Upper lobe of left lung (tissue), 4 donors: ENCODE data around the gene LINC00305.

Source experiments
- EP300 ChIP-seq, 4 donors: sonication (generic); formaldehyde crosslinking; IDR thresholded peaks; one replicate each; pipeline ENCODE4 v1.5.1; 2017; ENCODE audit warnings: antibody characterized with exemption in 4 of 4, control low read depth in 2 of 4
- POLR2A ChIP-seq, 4 donors: fragments of 450-650 bp; IDR thresholded peaks; one replicate each; pipeline ENCODE4 v1.5.1; 2016 to 2017; ENCODE audit warnings: antibody characterized with exemption in 4 of 4, mild to moderate bottlenecking in 2 of 4
- TF ChIP-seq, protein P1 (sequence below), 6 experiments: fragments of 450-650 bp in 4 of 6; fragments of 200-600 bp in 2 of 6; sonication (generic) in 2 of 6; IDR thresholded peaks; one replicate each; pipeline ENCODE4 v1.5.1; 2016 to 2019; ENCODE audit warnings: antibody characterized with exemption in 6 of 6

DNA sequence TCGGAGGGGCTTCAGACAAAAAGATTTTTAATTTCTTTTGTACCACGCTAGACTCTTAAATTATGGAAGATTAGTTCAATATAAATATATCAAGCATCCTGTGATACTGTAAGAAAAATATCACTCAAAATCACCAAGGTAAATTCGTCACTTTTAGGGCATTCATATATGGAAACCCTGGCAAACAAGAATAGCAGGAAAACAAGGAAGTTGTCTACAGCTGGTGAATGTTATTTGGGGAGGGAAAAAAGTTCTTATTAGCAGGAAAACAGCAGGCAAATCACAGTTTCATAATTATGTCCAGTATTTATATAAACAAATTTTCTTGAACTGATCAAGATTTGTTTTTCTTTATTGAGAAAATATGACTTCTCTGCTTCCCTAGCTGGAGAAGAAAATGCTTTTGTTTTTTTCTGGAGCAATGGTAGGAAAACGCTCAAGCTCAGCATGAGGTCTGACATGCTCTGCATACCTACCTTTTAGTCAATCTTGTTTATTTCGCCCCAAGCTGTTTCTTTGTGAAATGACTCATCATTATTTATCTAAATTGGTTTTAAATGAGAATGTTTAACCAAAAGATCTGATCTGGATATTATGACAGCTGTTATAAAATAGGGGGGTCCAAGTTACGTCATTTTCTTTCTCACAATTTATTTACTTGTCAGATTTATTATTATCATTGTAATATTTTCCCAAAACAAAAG is 14.7 kb downstream of the LINC00305 start:
- TF ChIP-seq, protein P1, sequence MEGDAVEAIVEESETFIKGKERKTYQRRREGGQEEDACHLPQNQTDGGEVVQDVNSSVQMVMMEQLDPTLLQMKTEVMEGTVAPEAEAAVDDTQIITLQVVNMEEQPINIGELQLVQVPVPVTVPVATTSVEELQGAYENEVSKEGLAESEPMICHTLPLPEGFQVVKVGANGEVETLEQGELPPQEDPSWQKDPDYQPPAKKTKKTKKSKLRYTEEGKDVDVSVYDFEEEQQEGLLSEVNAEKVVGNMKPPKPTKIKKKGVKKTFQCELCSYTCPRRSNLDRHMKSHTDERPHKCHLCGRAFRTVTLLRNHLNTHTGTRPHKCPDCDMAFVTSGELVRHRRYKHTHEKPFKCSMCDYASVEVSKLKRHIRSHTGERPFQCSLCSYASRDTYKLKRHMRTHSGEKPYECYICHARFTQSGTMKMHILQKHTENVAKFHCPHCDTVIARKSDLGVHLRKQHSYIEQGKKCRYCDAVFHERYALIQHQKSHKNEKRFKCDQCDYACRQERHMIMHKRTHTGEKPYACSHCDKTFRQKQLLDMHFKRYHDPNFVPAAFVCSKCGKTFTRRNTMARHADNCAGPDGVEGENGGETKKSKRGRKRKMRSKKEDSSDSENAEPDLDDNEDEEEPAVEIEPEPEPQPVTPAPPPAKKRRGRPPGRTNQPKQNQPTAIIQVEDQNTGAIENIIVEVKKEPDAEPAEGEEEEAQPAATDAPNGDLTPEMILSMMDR (IDR thresholded peaks at IDR 0.05) = no peak
- TF ChIP-seq EP300 (IDR thresholded peaks at IDR 0.05) = no peak
- TF ChIP-seq POLR2A (IDR thresholded peaks at IDR 0.05) = no peak
